H9 (cell line): ENCODE data around the gene LRIT3. TPM values are rescaled to one million over a fixed set of nuclear protein-coding genes. Genes with fewer than 3 reads are reported as not detected.

ENCODE experiments used
- DNase-seq: peaks from one replicate; pipeline ENCODE4 v3.0.0-alpha.2; 2017
- H2AFZ ChIP-seq: one replicate; pipeline ENCODE4 v1.6.1; 2013; ENCODE audit warnings: mild to moderate bottlenecking, low read length, control low read depth, moderate library complexity
- H2AK5ac ChIP-seq: 2 replicates; pipeline ENCODE4 v1.6.1; 2013; ENCODE audit warnings: low read length, control low read depth, mixed read lengths; ENCODE audit not compliant: insufficient read length
- H2BK120ac ChIP-seq: one replicate; pipeline ENCODE4 v1.6.1; 2013; ENCODE audit warnings: low read depth, mild to moderate bottlenecking, low read length, control low read depth, inconsistent platforms; ENCODE audit not compliant: poor library complexity, severe bottlenecking
- H2BK12ac ChIP-seq: 2 replicates; pipeline ENCODE4 v1.6.1; 2013; ENCODE audit warnings: low read length, control low read depth, mixed read lengths, low read depth; ENCODE audit not compliant: insufficient read length
- H2BK15ac ChIP-seq: 2 replicates; pipeline ENCODE4 v1.6.1; 2013; ENCODE audit warnings: low read depth, low read length, control low read depth
- H2BK20ac ChIP-seq: one replicate; pipeline ENCODE4 v1.6.1; 2013; ENCODE audit warnings: low read depth, mild to moderate bottlenecking, low read length, control low read depth, inconsistent platforms; ENCODE audit not compliant: poor library complexity, severe bottlenecking
- H2BK5ac ChIP-seq: 2 replicates; pipeline ENCODE4 v1.6.1; 2013; ENCODE audit warnings: low read length, control low read depth, mixed read lengths; ENCODE audit not compliant: insufficient read length
- H3K14ac ChIP-seq: 2 replicates; pipeline ENCODE4 v1.6.1; 2013; ENCODE audit warnings: low read length, control low read depth; ENCODE audit not compliant: insufficient read depth
- H3K18ac ChIP-seq: 2 replicates; pipeline ENCODE4 v1.6.1; 2013; ENCODE audit warnings: low read depth, mild to moderate bottlenecking, mixed read lengths, low read length, control low read depth; ENCODE audit not compliant: insufficient read length
- H3K23ac ChIP-seq: 2 replicates; pipeline ENCODE4 v1.6.1; 2013; ENCODE audit warnings: low read length, control low read depth, mixed read lengths, low read depth; ENCODE audit not compliant: insufficient read length
- H3K23me2 ChIP-seq: 2 replicates; pipeline ENCODE4 v1.6.1; 2013; ENCODE audit warnings: low read depth, mild to moderate bottlenecking, mixed read lengths, low read length, control low read depth; ENCODE audit not compliant: insufficient read length, poor library complexity, severe bottlenecking
- H3K27ac ChIP-seq: 2 replicates; pipeline ENCODE4 v1.5.1; 2013; ENCODE audit warnings: low read length, control low read depth, mixed read lengths, low read depth; ENCODE audit not compliant: insufficient read length
- H3K27me3 ChIP-seq: 2 replicates; pipeline ENCODE4 v1.6.1; 2013; ENCODE audit warnings: low read length, control low read depth, inconsistent platforms; ENCODE audit not compliant: insufficient read depth
- H3K4ac ChIP-seq: 2 replicates; pipeline ENCODE4 v1.6.1; 2013; ENCODE audit warnings: low read depth, mild to moderate bottlenecking, control low read depth, inconsistent platforms, low read length, moderate library complexity
- H3K4me1 ChIP-seq: 2 replicates; pipeline ENCODE4 v1.6.1; 2013; ENCODE audit warnings: low read length, control low read depth, inconsistent platforms; ENCODE audit not compliant: insufficient read depth
- H3K4me2 ChIP-seq: 2 replicates; pipeline ENCODE4 v1.6.1; 2013; ENCODE audit warnings: low read length, control low read depth, mixed read lengths; ENCODE audit not compliant: insufficient read length, insufficient read depth
- H3K56ac ChIP-seq: 2 replicates; pipeline ENCODE4 v1.6.1; 2013; ENCODE audit warnings: low read depth, mild to moderate bottlenecking, mixed read lengths, low read length, control low read depth; ENCODE audit not compliant: insufficient read length
- H3K79me1 ChIP-seq: 2 replicates; pipeline ENCODE4 v1.6.1; 2013; ENCODE audit warnings: low read depth, mild to moderate bottlenecking, moderate library complexity, low read length, control low read depth, inconsistent platforms; ENCODE audit not compliant: insufficient read depth, poor library complexity, severe bottlenecking
- H3K79me2 ChIP-seq: 2 replicates; pipeline ENCODE4 v1.6.1; 2013; ENCODE audit warnings: low read length, control low read depth, inconsistent platforms; ENCODE audit not compliant: insufficient read depth
- H3K9ac ChIP-seq: 2 replicates; pipeline ENCODE4 v1.6.1; 2013; ENCODE audit warnings: low read length, control low read depth, mixed read lengths; ENCODE audit not compliant: insufficient read length; ENCODE audit errors: extremely low read depth
- H3K9me3 ChIP-seq: one replicate; pipeline ENCODE4 v1.6.1; 2013; ENCODE audit warnings: low read depth, low read length, inconsistent platforms; ENCODE audit not compliant: control insufficient read depth
- H3T11ph ChIP-seq: one replicate; pipeline ENCODE4 v1.6.1; 2013; ENCODE audit warnings: mild to moderate bottlenecking, low read length, control low read depth, inconsistent platforms
- H4K20me1 ChIP-seq: one replicate; pipeline ENCODE4 v1.6.1; 2013; ENCODE audit not compliant: control insufficient read depth, insufficient read length, insufficient read depth
- H4K5ac ChIP-seq: 2 replicates; pipeline ENCODE4 v1.6.1; 2013; ENCODE audit warnings: low read depth, mild to moderate bottlenecking, mixed read lengths, low read length, control low read depth; ENCODE audit not compliant: insufficient read length
- H4K8ac ChIP-seq: replicated peaks from 2 replicates; pipeline ENCODE4 v1.6.1; 2013; ENCODE audit warnings: low read length, control low read depth, mixed read lengths, low read depth; ENCODE audit not compliant: insufficient read length
- H4K91ac ChIP-seq: 2 replicates; pipeline ENCODE4 v1.6.1; 2013; ENCODE audit warnings: low read depth, mild to moderate bottlenecking, moderate library complexity, mixed read lengths, low read length, control low read depth; ENCODE audit not compliant: insufficient read length
- H3K27ac Mint-ChIP-seq, 3 experiments: 2 replicates in 2 of 3; 3 replicates in 1 of 3; pipeline ENCODE4 v1.8.0; 2020 to 2021; ENCODE audit warnings: mixed read lengths in 3 of 3, mild to moderate bottlenecking in 1 of 3, moderate library complexity in 1 of 3
- H3K27me3 Mint-ChIP-seq: 2 replicates; pipeline ENCODE4 v1.8.0; 2021; ENCODE audit warnings: low read depth, mild to moderate bottlenecking, moderate library complexity, mixed read lengths
- H3K36me3 Mint-ChIP-seq, 3 experiments: 2 replicates in 2 of 3; 3 replicates in 1 of 3; pipeline ENCODE4 v1.8.0; 2020 to 2021; ENCODE audit warnings: low read depth in 3 of 3, mixed read lengths in 3 of 3; ENCODE audit not compliant: insufficient read depth in 1 of 3
- H3K4me1 Mint-ChIP-seq, 2 experiments: 2 replicates each; pipeline ENCODE4 v1.8.0; 2020; ENCODE audit warnings: mixed read lengths in 2 of 2
- H3K4me3 Mint-ChIP-seq, 2 experiments: 2 replicates in 1 of 2; 3 replicates in 1 of 2; pipeline ENCODE4 v1.8.0; 2020 to 2021; ENCODE audit warnings: mild to moderate bottlenecking in 2 of 2, mixed read lengths in 2 of 2, moderate library complexity in 1 of 2
- H3K9me3 Mint-ChIP-seq, 2 experiments: 2 replicates in 1 of 2; 3 replicates in 1 of 2; pipeline ENCODE4 v1.8.0; 2020; ENCODE audit warnings: mild to moderate bottlenecking in 2 of 2, mixed read lengths in 2 of 2, moderate library complexity in 1 of 2
- CTCF ChIP-seq: fragments of 200-600 bp; sonication (generic); conservative IDR thresholded peaks from 3 replicates; pipeline ENCODE4 v1.8.0; 2021; ENCODE audit warnings: antibody characterized with exemption, mild to moderate bottlenecking
- WGBS: extraction: QIAGEN DNeasy Blood & Tissue Kit; methylation state at CpG from one replicate; pipeline ENCODE4 v1.1.7; 2013; ENCODE audit warnings: missing lambda C conversion rate, low lambda C conversion rate, mixed read lengths; ENCODE audit not compliant: insufficient read length; ENCODE audit errors: extremely low coverage; 5-methylcytosine and 5-hydroxymethylcytosine counted together
- total RNA-seq: library from RNA; stranded (reverse); gene quantifications from 2 replicates; pipeline ENCODE4 v1.2.1, GENCODE V29; 2021

LRIT3 gene
- total RNA-seq, 1 experiment from 2014 or later = 0.07 TPM

- Histone ChIP-seq H3K27ac (no peak within 1 kb of the TSS), H2AK5ac (no peak within 1 kb of the TSS), H3K9me3 (no peaks in the 10 kb centered on the region), H3T11ph (peak within 1 kb of the TSS; percentile 70), H3K4me1 (peaks cover 13% of the 10 kb centered on the region; the same call in 1 of the 2 replicates), H3K23ac (no peak within 1 kb of the TSS), H2BK120ac (no peak within 1 kb of the TSS), H3K18ac (no peak within 1 kb of the TSS), H2BK5ac (no peak within 1 kb of the TSS), H3K14ac (peak within 1 kb of the TSS; percentile 78; the same call in 1 of the 2 replicates), H3K9ac (no peak within 1 kb of the TSS), H3K79me1 (no peaks in the 10 kb centered on the region), H3K23me2 (no peaks in the 10 kb centered on the region), H3K79me2 (no peaks in the 10 kb centered on the region), H4K91ac (no peak within 1 kb of the TSS), H3K56ac (no peak within 1 kb of the TSS), H2BK15ac (no peak within 1 kb of the TSS), H2AFZ (peak within 1 kb of the TSS; percentile 1), H2BK12ac (no peak within 1 kb of the TSS), H4K8ac (no peak within 1 kb of the TSS), H4K20me1 (no peaks in the 10 kb centered on the region), H4K5ac (no peak within 1 kb of the TSS), H3K4ac (no peak within 1 kb of the TSS), H3K4me2 (peak within 1 kb of the TSS; percentile 18), H2BK20ac (peak within 1 kb of the TSS; percentile 90), H3K27me3 (no peaks in the 10 kb centered on the region)
- no CpG with 5 or more reads among the region's 9 CpGs for WGBS
- Mint-ChIP-seq H3K4me3 (peak within 1 kb of the TSS; percentile 6 to 54; a peak in 3 of 5 replicates), H3K27ac (peak within 1 kb of the TSS; percentile 82 to 90 (median 86); a peak in 6 of 7 replicates), H3K4me1 (peaks cover 33 to 39% of the 10 kb centered on the region in 2 experiments), H3K9me3 (no peaks in the 10 kb centered on the region), H3K27me3 (no peaks in the 10 kb centered on the region), H3K36me3 (no peaks in the 10 kb centered on the region)
- no peak for DNase-seq
- TF ChIP-seq CTCF = no peak
Observed at GRCh38 chr4:109912706-109913595, 65.0 kb downstream of the LRIT3 start, which contains the start of gene EGF. TSS of gene EGF (plus strand) at chr4:109912883. CDS start at chr4:109913336, 453 bp downstream.
